Measurements from ENCODE around the gene TGFBI. TPM values are rescaled to one million over a fixed set of nuclear protein-coding genes. Genes with fewer than 3 reads are reported as not detected.

The TGFBI gene
- total and polyA plus RNA-seq, 9 of the 15 experiments (the other 6 are each of a cell fraction or from before 2014, with no cell fraction given), result 0.05 to 0.62 (median 0.08) TPM; not detected in 6

GRCh38 chr5:136031711-136032110 lies 2.9 kb downstream of the TGFBI start (continued):
- TF ChIP-seq AFF1 (IDR thresholded peaks at IDR 0.05; ENCODE audit: low read depth in 1 of 2, partially characterized antibody in 2 of 2) (no peak), ZFP30 (CRISPR knock-in tag; IDR thresholded peaks at IDR 0.05; ENCODE audit: borderline replicate concordance) (no peak), RFX1 (IDR thresholded peaks at IDR 0.05) (no peak), TRIM24 (IDR thresholded peaks at IDR 0.05) (no peak), TAF1 (IDR thresholded peaks at IDR 0.05; ENCODE audit: control insufficient read depth, extremely low read depth, insufficient read depth, low read length, severe bottlenecking) (no peak), NCOR1 (IDR thresholded peaks at IDR 0.05) (no peak), SIN3B (IDR thresholded peaks at IDR 0.05; ENCODE audit: low read depth) (no peak), ZBTB1 (CRISPR knock-in tag; IDR thresholded peaks at IDR 0.05; ENCODE audit: borderline replicate concordance, low read depth) (no peak), FIP1L1 (IDR thresholded peaks at IDR 0.05; ENCODE audit: low read depth, low read length, poor library complexity, severe bottlenecking) (no peak)
